Keratinocyte (primary cell): ENCODE data around the gene MRPL48. TPM values are rescaled to one million over a fixed set of nuclear protein-coding genes. Genes with fewer than 3 reads are reported as not detected.

Experiments
- DNase-seq: peaks from one replicate; pipeline ENCODE4 v3.0.0-alpha.2; 2011; ENCODE audit warnings: low read depth, missing footprints, low spot score
- FAIRE-seq: peaks from 2 replicates; lab custom pipeline; 2011; peaks lifted over from hg19 to GRCh38; lab: Jason Lieb, UNC
- H2AFZ ChIP-seq: 2 replicates; pipeline ENCODE4 v1.6.0; 2012; ENCODE audit warnings: low read length, control low read depth, inconsistent platforms; ENCODE audit not compliant: control insufficient read depth
- H3K27ac ChIP-seq: 2 replicates; pipeline ENCODE4 v1.5.1; 2011; ENCODE audit warnings: low read length; ENCODE audit not compliant: control insufficient read depth, insufficient read depth
- H3K27me3 ChIP-seq: 3 replicates; pipeline ENCODE4 v1.6.0; 2011; ENCODE audit warnings: low read length; ENCODE audit not compliant: control insufficient read depth, insufficient read depth; ENCODE audit errors: extremely low read depth
- H3K36me3 ChIP-seq, 2 experiments: 2 replicates in 1 of 2; 3 replicates in 1 of 2; pipeline ENCODE4 v1.5.1; 2011; ENCODE audit warnings: low read length in 2 of 2, mild to moderate bottlenecking in 1 of 2; ENCODE audit not compliant: control insufficient read depth in 2 of 2, insufficient read depth in 2 of 2; ENCODE audit errors: extremely low read depth in 1 of 2
- H3K4me1 ChIP-seq: 3 replicates; pipeline ENCODE4 v1.5.1; 2011; ENCODE audit warnings: low read length; ENCODE audit not compliant: control insufficient read depth, insufficient read depth; ENCODE audit errors: extremely low read depth
- H3K4me2 ChIP-seq: 3 replicates; pipeline ENCODE4 v1.6.0; 2011; ENCODE audit warnings: low read depth, low read length; ENCODE audit not compliant: control insufficient read depth, insufficient read depth; ENCODE audit errors: extremely low read depth
- H3K4me3 ChIP-seq, 3 experiments: fragments of 200-600 bp in 1 of 3; sonication (generic) in 1 of 3; 2 replicates in 2 of 3; 3 replicates in 1 of 3; pipeline ENCODE4 v1.5.1; 2011 to 2016; ENCODE audit warnings: low read length in 3 of 3, mild to moderate bottlenecking in 3 of 3, control low read depth in 2 of 3, inconsistent platforms in 1 of 3, low read depth in 1 of 3, mixed read lengths in 1 of 3, mixed run types in 1 of 3, moderate library complexity in 1 of 3; ENCODE audit not compliant: control insufficient read depth in 2 of 3, insufficient read depth in 2 of 3; ENCODE audit errors: extremely low read depth in 1 of 3
- H3K79me2 ChIP-seq: 2 replicates; pipeline ENCODE4 v1.6.0; 2012; ENCODE audit warnings: low read length; ENCODE audit not compliant: control insufficient read depth, insufficient read depth
- H3K9ac ChIP-seq: 3 replicates; pipeline ENCODE4 v1.6.0; 2011; ENCODE audit warnings: low read length; ENCODE audit not compliant: control insufficient read depth, insufficient read depth; ENCODE audit errors: extremely low read depth
- H3K9me1 ChIP-seq: 3 replicates; pipeline ENCODE4 v1.6.0; 2011; ENCODE audit warnings: low read length; ENCODE audit not compliant: control insufficient read depth, insufficient read depth; ENCODE audit errors: extremely low read depth
- H3K9me3 ChIP-seq: 2 replicates; pipeline ENCODE4 v1.5.1; 2012; ENCODE audit warnings: low read depth, low read length; ENCODE audit not compliant: control insufficient read depth
- H4K20me1 ChIP-seq: 3 replicates; pipeline ENCODE4 v1.6.0; 2011; ENCODE audit warnings: low read length; ENCODE audit not compliant: control insufficient read depth, insufficient read depth; ENCODE audit errors: extremely low read depth
- CTCF ChIP-seq, 3 experiments: IDR thresholded peaks in 1 of 3; conservative IDR thresholded peaks in 1 of 3; optimal IDR thresholded peaks in 1 of 3; 2 replicates in 2 of 3; 3 replicates in 1 of 3; pipeline versions ENCODE3 to v1.5.1; 2011; ENCODE audit warnings: low read length in 3 of 3, mild to moderate bottlenecking in 3 of 3, moderate library complexity in 2 of 3, control low read depth in 1 of 3, inconsistent platforms in 1 of 3; ENCODE audit not compliant: insufficient read depth in 2 of 3; ENCODE audit errors: extremely low read depth in 1 of 3
- EZH2 ChIP-seq: IDR thresholded peaks from one replicate; pipeline ENCODE4 v1.6.1; 2012; ENCODE audit warnings: inconsistent platforms, mild to moderate bottlenecking, low read length, moderate library complexity
- dilution Hi-C: fragments of 300-500 bp; cut with MboI; formaldehyde crosslinking; loops from one replicate; pipeline ENCODE4 v1.7.0; 2020; ENCODE audit warnings: low sequenced_read_pairs; ENCODE audit not compliant: extremely low pct_ligation_motif_present
- polyA plus RNA-seq, 5 experiments: library from polyadenylated mRNA; depleted of rRNA in 3 of 5; stranded (reverse) in 3 of 5; stranded (forward) in 1 of 5; unstranded in 1 of 5; fragments of >200 nt; gene quantifications; 1 replicate in 1 of 5; 2 replicates in 3 of 5; 3 replicates in 1 of 5; pipeline versions ENCODE4 v1.2.1 to v1.2.3, GENCODE V29; 2011 to 2012; ENCODE audit warnings: missing spikeins in 2 of 5, low read depth in 1 of 5, low replicate concordance in 1 of 5

MRPL48 gene
- polyA plus RNA-seq, 1 donor (not counting 4 experiments of a cell fraction or from before 2014, with no cell fraction given): 72.2 TPM

GRCh38 chr11:73783483-73784020 is 4.1 kb upstream of the MRPL48 start:
- no peak for DNase-seq
- dilution Hi-C loops: no loop called here
- no peak overlapping the region for H3K9ac ChIP-seq
- no peak for FAIRE-seq
- H3K4me3 ChIP-seq: no peak overlapping the region
- H3K4me1 ChIP-seq: peaks cover 9% of the 10 kb centered on the region
- no peaks in the 10 kb centered on the region for H3K9me3 ChIP-seq
- no peak overlapping the region for H3K4me2 ChIP-seq
- TF ChIP-seq EZH2 (no peak), CTCF (optimal IDR thresholded peaks at IDR 0.05 in 1 of 3, IDR thresholded peaks at IDR 0.05 in 1 of 3, conservative IDR thresholded peaks at IDR 0.05 in 1 of 3; ENCODE audit: extremely low read depth in 1 of 3, insufficient read depth in 2 of 3, low read length in 3 of 3) (no peak)
- no peaks in the 10 kb centered on the region for H4K20me1 ChIP-seq
- H3K27ac ChIP-seq: no peak overlapping the region
- no peaks in the 10 kb centered on the region for H3K27me3 ChIP-seq
- no peak overlapping the region for H2AFZ ChIP-seq
- H3K9me1 ChIP-seq: no peaks in the 10 kb centered on the region
- peaks cover under 1% of the 10 kb centered on the region for H3K79me2 ChIP-seq
- H3K36me3 ChIP-seq: no peaks in the 10 kb centered on the region

- Histone ChIP-seq H3K27me3 (no peaks in the 10 kb centered on the region), H3K9ac (no peak overlapping the region), H3K79me2 (peaks cover 7% of the 10 kb centered on the region), H3K4me2 (no peak overlapping the region), H3K9me3 (no peaks in the 10 kb centered on the region), H3K27ac (peak overlapping the region; percentile 17), H3K4me1 (peaks cover 16% of the 10 kb centered on the region), H3K9me1 (no peaks in the 10 kb centered on the region), H2AFZ (no peak overlapping the region), H4K20me1 (no peaks in the 10 kb centered on the region), H3K4me3 (no peak overlapping the region), H3K36me3 (no peaks in the 10 kb centered on the region)
- FAIRE-seq (no peak), DNase-seq (no peak)
- dilution Hi-C loops: no loop called here
- TF ChIP-seq CTCF (optimal IDR thresholded peaks at IDR 0.05 in 1 of 3, IDR thresholded peaks at IDR 0.05 in 1 of 3, conservative IDR thresholded peaks at IDR 0.05 in 1 of 3; ENCODE audit: extremely low read depth in 1 of 3, insufficient read depth in 2 of 3, low read length in 3 of 3) (no peak), EZH2 (no peak)
Measured at GRCh38 chr11:73784080-73784634, 3.5 kb upstream of the MRPL48 start.
